NCI-H1436 treated with DMSO at 0.1 percent for 48 hours (cell line): ENCODE measurements around the gene DNALI1.

Source experiments
- DNase-seq: peaks from one replicate; lab custom pipeline; 2025; lab: John Stamatoyannopoulos, UW

DNALI1 gene

DNA sequence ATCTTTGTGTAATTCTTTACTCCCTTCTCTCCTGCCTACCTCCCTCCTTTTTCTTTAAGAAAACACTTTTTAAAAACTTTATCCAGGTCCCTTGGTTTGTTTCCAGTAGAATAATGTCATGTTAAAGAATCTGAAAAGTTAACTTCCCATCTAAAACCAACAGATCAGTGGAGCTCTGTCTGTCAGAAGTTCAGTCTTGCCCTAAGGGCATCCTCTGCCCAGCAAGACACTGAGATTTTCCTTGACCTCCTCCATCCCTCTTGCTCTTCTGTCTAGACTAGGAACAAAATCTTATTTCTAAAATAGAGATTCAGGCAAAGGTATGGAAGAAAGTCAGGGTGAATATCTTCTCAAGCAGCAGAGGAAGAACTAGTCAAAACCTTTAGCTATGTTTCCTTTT lies 44.7 kb downstream of the DNALI1 start:
- DNase-seq: no peak

DNA sequence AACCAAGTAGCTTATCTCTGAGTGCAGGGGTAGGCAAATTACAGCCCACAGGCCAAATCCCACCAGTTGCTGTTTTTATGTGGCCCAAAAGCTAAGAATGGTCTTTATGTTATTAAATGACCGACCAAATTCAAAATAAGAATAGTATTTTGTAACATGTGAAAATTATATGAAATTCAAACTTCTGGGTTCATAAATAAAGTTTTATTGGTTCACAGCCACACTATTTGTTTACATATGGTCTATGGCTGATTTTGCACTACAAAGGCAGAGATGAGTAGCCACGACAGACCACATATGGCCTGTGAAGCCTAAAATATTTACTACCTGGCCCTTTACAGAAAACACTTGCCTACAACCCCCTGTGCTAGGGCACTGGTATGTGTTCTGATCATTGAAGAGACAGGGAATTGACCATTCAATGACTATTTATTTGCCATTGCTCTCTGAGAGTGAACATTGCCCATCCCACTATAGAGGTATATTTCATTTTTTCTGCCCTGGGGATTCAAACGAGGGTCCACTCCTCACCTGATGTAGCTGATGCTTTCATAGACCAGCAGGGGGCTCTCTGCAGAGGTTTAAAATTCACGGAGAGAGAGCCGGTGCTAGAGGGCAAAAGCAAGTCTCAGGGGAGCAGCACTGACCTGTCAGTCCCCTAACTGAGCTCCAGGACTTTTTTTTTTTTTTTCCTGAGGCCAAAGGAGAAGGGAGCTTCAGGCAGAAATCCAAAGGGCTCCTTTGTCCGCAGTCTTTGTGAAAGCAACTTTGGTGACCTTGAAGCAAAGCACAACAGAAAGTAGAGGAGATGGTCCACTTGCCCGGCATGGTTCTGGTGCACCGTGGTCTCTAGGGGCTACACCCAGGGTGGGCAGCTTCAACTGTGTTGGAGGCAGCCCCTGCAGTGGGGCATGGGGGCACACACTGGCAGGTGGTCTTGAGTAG lies 46.3 kb downstream of the DNALI1 start:
- no peak for DNase-seq

DNA sequence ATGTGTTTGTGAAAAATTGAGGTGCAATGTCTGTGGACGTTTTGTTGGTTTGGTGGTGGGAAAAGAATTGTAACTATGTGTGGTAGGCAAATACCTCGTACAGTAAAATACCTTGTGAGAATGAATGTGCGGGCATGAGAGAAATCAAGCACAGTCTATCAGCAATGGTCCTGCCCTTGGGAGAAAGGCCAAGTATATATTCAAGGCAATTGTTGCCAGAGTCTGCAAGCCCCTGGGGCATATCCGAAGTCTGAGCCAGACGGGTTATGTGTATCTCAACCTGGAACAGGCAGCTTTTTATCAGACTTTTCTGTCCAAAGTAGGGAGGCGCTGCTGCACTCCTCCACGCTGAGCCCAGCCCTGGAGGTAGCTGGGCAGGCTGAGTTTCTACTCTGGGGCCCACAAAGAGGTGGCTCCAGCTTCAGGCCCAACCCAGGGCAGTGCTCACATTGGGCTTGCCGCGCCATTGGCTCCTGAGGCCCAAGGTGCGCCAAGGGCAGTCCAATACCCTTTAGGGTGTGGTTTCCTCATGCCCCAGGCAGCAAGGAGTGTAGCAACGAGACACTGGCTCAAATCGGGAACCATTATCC lies 48.4 kb downstream of the DNALI1 start:
- DNase-seq: no peak

DNA sequence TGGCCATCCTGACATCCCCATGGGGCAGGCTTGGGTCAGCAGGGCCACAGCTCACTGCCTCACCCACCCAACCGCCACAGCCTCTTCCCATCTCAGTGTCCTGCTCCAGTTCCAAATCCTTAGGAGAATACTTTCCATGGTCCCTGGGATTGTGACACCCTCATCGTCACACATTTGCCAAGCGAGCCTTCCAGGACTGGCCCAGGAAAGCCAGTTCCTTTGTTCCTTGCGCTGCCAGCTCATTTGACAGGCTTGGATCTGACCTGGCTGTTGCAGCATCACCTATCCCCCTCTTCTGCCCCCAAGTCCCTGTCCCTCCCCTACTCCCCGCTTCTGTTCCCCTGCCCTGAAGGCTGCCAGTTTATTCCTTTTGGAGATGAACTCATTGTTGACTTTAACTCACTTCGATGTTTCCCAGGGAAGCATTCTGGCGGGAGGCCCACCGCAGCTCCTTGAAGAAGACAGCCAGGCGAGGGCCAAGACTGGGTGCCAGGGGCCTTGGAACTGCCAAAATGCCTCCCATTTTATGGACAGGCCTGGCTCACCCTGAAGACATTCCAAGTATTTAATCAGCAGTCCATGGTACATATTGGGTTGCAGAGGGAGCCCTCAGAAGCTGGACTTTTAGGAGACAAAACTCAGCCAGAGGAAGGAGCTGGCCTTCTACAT lies 49.2 kb downstream of the DNALI1 start:
- no peak for DNase-seq

DNA sequence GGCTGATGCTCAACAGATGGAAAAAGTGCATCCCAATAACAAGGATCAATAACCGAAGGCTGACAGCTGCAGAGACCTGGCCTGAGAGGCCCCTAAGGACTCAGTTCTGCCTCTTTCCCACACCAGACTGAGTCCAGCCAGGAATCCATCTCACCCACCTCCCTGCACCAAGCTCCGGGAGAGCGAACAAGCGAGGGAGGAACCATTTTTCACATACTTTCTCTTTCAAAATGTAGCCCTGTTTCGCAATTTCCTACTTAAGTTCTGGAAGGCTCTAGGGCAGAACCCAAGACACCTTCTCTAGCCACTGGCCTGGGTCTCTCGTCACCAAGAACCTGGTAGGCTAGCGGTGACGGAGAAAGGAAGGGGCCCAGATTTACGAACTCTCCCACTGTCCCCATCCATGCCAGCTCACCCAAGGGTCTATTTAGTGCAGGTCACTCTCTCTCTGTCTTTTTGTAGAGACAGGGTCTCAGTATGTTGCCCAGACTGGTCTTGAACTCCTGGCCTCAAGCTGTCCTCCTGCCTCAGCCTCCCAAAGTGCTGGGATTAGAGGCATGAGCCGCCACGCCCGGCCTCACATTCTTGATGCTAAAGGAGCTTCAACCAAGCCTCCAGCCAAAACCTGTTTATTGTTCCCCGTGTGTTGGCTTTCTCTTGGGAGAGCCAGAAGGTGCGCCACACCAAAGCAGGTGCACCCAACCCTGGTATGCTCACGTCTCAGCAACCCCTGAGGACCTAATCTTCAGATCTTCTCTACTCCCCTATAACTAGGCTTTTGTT lies 49.9 kb downstream of the DNALI1 start:
- no peak for DNase-seq

DNA sequence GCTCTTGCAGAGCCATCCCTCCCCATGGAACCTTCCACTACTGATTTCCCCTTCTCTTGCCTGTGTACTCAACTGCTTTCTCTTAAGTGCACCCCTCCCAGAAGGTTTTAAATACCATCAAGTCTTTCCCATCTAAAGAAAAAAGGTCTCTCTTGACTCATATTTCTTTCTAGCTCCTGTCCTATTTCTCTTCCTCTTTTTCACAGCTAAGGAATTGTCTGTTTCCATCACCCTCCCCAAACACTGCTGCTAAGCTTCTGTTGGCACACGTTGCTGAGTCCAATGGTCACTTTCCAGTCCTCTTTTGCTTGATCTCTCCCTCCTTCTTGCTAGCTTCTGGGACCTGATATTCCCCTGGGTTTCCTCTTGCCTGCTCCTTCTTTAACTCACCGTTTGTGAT lies 52.3 kb downstream of the DNALI1 start:
- DNase-seq: no peak

DNA sequence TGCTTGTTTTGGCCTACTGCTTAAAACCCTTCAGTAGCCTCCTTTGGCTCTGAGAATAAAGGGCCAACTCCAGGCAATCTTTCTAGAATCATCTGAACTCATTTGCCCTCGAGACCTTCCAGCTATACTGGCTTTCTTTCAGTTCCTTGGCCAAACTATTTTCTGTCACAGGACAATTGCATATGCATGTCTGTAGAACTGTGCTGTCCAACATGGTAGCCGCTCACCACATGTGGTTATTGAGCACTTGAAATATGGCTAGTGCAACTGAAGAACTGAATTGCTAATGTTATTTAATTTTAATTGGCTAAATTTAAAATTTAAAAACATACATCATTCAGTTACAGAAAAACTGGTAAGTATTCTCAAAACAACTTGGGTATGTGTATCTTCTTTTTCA lies 53.3 kb downstream of the DNALI1 start:
- DNase-seq: no peak

DNA sequence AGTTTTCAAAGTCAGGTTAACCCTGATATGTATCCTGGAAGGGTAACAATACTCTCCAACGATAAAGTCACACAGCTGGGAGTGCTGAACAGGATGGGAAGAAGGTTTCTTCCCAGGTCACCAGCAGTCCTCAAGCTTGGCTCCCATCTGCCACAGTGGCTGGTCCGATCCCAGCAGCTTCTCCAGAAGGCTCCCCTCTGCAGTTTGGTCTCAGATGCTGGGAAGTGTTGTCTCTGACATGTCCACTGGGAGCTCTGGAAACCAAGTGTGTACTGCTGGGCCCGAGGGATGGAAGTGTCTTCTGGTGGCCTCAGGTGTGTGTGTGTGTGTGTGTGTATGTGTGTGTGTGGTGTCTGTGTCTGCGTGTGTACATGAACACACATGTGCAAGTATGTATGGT lies 55.4 kb downstream of the DNALI1 start:
- DNase-seq: no peak

DNA sequence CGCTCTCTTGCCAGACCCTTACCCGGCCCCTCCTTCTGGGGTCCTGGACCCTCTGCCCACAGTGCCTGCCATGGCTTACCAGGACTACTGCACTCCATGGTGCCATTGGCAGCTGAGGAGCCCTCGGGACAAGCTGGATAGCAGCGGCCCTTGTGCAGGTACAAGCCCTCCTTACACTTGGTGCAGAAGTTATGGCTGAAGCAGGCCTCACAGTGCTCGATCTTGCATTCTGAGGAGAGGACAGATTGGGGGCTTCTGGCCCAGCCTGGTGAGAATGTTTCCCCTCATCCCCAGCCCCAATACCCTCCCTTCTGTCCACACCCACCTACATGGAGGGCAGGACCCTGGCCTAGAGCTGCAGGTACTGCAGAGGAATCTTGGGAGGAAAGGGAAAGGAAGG lies 57.4 kb downstream of the DNALI1 start:
- DNase-seq: no peak

DNA sequence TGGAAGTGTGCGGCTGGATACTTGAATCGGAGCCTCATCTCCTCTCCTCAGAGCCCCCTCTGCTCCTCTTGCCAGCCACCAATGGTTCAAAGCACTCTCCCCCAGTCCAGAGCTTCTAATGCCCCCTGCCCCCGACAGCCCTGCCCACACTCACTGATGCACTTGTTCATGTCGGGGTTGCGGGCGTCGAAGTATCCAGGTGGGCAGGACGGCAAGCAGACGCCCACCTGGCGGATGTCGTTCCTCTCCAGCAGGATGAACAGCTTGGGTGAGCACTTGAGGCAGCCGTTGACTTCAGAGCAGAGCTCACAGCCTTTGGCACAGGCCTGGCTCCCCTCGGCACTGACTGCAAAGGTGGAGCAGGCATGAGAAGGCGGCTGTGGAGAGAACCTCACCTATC lies 59.6 kb downstream of the DNALI1 start:
- no peak for DNase-seq
